NCI-H226 (cell line): ENCODE results near the gene SART3.
A peak's percentile ranks its signal among the peaks of the same experiment; 100 is the strongest.
"Not testable (repeated sequence)": the region's sequence is repeated elsewhere in the genome, so short reads cannot be mapped to it uniquely, and the experiment has no call there.

Source experiments
- DNase-seq: peaks from one replicate; pipeline ENCODE4 v3.0.0-alpha.2; 2015

Gene SART3

DNA sequence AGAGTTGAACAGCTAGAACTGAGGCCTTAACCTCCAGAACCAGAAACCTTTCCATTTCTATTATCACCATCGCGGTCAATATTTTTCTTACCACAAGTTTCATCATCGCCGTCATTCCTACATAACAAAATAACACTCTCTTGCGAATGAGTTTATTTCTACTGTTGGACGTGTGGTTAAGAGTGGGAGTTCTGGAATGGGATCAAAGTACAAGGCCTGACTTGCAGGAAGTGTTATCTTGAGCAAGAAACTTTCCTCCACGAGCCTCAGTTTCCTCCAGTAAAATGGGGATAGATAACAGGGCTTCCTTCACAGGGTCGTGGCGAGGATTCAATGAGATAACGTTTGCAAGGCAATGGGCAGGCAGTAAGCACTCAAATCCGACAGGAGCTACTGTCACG is 652 bp downstream of the SART3 start:
- peak; percentile 22 for DNase-seq

DNA sequence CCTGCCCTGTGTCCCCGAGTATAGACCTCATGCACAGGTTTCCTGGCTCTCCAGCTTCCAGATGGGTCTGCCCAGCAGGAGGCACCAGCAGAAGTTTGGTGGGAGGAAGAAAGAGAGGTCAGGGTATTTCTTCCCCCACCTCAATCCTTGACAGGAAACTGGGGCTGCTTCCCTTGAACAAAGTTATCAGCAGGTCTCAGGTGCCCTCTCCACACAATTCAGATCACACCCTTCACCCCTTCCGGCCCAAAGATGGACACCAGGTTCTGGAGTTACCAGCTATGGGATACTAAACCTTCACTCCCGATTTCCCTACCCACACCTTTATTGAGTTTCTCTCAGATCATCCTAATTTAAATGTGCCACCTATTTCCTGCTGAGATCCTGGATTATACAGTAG is 1.2 kb downstream of the SART3 start:
- no peak for DNase-seq

DNA sequence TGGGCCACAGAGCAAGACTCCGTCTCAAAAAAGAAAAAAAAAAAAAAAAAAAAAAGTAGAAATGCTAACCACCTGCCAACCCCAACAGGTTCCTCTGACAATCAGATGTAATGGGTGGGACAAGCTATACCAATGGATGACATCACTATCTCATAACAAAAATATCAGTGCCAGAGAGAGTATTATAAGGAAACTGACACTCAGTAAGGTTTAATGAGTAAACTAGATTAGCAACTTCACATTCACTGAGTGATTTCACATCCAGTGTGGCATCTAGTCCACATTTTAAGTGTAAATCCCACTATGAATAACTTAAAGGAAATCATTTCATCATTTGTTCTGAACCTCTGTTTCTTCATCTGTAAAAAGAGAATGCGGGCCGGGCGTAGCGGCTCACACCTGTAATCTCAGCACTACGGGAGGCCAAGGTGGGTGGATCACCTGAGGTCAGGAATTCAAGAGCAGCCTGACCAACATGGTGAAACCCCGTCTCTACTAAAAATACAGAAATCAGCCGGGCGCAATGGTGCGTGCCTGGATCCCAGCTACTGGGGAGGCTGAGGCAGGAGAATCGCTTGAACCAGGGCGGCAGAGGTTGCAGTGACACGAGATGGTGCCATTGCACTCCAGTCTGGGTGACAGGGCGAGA is 1.8 kb downstream of the SART3 start:
- DNase-seq, result no peak

DNA sequence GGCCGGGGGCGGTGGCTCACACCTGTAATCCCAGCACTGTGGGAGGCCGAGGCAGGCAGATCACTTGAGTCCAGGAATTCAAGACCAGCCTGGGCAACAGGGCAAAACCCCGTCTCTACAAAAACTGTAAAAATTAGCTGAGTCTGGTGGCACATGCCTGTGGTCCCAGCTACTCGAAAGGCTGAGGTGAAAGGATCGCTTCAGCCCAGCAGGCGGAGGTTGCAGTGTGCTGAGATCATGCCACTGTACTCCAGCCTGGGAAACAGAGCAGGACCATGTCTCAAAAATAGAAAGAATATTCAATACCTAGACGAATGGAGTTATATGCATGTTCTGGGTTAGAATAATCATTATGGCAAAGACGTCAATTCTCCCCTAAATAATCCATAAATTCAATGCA is 5.6 kb downstream of the SART3 start:
- not testable (repeated sequence) for DNase-seq

DNA sequence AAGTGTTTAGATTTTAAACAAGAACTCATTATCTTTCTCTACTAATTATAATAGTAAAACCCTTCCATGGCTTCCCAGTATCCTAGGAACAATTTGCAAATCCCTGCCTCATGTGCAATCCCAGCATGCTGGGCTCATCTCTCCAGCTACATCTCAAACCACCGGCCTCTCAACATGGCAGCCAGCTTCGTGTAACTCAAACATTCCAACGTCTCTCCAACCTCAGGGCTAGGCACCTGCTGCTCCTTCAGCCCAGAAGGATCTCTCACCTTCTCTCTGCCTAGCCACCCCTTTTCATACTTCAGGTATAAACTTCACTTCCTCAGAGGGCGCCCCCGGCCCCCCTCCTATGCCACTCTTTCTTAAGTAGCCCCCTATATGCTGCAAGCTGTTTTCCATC is 7.2 kb downstream of the SART3 start:
- no peak for DNase-seq

DNA sequence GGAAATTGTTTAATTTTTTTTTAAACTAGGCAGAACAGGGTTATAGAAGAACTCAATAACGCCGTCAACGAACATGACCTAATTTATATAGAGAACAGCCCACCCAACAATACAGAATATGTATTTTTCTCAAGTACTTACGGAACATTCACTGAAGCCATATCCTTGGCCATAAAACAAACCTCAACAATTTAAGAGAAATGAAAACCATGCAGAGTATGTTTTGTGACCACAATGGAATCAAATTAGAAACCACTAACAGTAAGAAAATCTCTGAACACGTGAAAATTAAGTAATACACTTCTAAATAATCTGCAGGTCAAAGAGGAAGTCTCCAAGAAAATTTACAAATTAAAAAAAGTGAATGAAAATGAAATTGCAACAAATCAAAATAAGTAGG is 9.4 kb downstream of the SART3 start:
- no peak for DNase-seq

DNA sequence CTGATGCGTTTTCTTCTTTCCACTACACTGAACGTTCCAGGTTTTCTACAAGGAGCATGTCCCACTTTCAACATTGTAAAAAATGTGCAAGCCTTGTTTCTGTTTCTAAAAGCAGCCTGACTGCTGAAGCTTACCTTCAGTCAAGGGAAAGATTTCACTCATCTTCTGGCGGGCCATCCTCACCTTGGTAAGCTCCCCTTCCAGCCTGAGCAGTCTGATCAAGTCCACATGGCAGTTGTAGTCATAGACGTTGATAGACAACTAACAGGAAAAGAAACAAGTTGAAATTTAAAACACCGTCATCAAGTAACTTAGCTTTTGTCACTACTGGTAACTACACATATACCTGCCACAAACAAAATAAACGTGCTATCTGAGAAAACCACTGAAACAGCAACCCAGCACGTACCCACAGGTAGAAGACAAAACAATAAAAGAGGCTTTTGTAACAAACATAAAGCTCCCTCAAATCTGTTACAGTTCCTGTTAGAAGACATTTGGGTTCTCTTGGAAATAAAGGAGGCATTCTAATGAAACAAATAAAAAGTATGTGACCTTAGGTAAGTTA is 11.9 kb downstream of the SART3 start:
- no peak for DNase-seq

DNA sequence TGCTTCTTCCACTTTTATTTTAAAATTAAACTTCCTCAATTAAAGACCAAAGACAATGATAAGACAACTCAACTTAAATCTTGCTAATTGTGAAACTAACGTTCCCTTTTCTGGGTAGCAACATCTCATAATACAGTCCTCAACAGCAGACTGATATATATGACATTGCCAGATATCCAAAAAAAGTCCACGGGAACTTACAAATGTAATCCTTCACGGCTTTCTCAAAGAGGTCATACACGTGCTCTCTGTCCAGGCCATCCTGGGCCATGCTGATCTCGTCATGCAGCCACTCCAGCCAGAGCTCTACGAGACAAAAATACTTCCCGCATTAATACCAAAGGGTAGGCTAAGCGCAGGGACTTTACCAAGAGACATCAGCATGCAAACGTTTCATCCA is 13.3 kb downstream of the SART3 start:
- DNase-seq, result no peak

DNA sequence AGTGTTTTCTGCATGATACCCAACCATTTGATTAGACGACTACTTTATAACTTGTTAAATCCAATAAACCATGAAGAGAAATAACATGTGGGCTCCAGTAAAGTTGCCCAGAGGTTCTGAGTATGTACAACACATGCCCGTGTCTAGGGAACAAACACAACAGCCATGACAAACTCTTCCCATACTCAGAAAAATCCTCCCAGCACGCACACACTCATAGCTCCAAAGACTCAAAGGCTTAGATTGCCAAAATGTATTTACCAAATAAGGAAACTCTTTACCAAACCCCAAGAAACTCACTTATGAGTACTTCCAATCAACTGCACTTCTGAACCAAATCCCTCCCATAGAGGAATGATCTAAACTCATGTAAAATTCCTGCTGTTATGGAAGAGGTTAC is 17.3 kb downstream of the SART3 start:
- DNase-seq, result no peak

DNA sequence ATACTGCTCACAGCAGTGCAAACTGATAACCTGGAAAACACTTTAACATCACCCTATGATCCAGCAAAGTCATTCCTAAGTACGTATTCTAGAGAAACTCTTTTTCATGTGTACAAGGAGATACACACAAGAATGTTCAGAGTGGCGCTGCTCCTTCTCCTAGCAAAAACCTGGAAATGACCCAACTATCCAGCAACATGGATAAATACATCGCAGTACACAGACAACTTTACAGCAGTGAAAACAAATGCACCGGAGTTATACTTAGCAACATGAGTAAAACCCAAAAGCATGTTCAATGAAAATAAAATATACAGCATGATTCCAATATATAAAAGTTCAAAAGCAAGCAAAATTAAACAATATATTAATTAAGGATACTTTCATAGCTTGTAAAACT is 18.7 kb downstream of the SART3 start:
- no peak for DNase-seq

DNA sequence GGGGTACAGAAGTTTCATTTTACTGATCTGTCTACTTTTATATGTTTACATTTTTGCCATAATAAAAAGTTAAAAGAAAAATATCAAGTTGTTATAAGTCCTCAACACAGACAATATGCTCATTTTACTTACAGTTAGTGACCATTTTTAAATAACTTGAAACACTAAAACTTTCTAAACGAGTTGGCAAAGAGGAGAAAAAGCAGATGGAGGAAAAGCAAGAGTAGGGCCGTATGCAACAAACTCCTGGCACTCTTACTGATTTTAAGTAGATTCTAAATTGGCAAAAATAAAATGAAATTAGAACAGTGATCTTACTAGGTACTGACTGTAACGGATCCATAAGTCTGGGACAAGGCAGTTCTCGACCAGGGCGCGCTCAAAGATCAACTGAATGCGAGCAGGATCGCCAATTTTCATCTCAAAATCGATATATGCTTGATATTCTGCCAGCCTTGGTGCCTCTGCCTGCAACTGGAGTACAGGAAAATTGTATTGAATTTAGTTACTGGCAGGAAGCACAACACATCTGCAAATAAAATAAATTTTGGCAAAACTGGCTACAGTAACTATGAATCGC is 22.3 kb downstream of the SART3 start:
- DNase-seq, result no peak

DNA sequence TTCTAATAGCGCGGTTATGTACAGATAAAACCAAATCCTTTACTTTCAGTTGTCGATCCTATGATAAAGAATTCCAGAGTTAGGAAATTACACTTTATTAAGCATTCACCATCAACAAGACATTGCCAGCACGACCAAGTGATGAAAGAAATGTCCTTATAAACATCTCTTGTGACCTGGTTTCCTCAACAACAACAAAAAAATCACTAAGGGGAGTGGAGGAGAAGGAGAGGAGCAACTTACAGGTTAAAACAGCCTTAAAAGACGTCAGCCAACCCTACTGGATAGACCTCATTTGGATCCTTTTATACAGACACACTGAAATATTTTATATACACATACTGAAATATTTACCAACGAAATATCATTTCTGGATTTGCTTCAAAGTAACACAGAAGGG is 22.8 kb downstream of the SART3 start:
- no peak for DNase-seq

DNA sequence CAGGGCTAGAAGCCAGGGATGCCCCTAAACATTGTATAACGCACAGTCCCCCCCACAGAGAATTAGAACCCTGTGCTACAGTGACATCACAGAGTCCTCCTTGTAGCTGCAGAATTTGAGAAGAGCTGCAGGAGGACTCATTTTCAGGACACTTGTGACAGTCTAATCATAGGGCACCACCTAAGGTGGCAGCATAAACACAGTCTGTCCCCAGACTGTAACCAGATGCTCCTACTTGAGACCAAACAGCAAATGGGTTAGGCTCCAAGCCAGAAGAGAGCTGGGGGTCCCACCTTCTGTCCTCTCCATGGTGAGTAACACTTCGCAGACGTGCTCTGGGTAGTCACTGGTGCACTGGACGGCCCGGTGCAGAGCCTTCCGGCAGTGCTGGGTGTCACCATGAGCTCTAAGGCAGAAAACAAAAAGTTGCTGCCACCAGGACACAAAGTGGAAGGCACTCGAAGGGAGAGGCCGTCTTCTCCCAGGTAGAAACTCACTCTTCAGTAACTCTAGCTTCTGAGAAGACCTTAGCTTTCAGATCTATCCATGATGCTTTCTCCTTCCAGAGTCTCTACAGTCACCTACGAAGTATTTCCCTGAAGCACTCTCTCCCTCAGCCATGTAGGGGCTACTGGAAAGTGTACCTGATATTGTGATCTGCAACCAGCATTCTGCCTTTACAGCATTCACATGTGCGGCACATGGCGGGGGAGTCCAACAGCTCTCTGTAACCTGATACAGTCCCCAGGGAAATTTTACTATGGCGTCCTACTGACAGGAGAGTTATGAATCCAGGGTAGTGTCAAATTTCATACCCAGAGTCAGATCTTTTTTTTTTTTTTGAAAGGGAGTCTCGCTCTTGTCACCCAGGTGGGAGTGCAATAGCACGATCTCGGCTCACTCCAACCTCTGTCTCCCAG is 28.8 kb downstream of the SART3 start:
- DNase-seq, result no peak

DNA sequence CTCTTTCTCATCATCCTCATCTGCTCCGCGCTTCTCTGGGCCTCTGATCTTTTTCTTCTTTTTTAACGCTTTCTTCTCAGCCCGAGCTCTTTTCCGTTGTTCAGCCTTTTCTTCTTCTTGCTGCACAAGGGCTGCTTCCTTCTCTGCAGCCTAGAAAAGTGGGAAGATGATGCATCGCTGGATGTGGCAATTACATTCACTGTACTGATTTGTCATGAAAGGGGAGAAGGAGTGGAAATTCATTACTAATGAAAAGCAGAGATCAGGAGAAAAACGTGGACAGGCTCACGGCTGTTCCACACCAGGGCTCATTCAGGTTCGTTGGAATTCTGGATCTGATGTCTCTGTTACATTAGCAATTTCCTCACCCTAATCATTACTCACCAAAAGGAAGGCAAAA is 30.8 kb downstream of the SART3 start:
- no peak for DNase-seq

DNA sequence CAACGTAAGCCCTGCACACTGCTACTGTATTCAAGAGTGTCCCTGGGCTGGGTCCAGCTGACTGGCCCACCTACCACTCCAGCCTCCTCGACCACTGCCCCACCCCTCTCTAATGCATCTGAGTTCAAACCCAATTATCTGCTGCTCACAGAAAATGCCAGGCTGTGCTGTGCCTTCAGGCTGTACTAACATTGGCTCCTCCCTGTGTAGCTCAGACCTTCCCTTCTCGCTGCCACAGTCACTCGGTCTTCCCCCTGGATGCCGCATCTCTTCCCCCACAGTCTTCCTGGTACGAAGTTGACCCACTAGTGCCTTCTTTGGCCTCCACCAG is 33.8 kb downstream of the SART3 start:
- no peak for DNase-seq

DNA sequence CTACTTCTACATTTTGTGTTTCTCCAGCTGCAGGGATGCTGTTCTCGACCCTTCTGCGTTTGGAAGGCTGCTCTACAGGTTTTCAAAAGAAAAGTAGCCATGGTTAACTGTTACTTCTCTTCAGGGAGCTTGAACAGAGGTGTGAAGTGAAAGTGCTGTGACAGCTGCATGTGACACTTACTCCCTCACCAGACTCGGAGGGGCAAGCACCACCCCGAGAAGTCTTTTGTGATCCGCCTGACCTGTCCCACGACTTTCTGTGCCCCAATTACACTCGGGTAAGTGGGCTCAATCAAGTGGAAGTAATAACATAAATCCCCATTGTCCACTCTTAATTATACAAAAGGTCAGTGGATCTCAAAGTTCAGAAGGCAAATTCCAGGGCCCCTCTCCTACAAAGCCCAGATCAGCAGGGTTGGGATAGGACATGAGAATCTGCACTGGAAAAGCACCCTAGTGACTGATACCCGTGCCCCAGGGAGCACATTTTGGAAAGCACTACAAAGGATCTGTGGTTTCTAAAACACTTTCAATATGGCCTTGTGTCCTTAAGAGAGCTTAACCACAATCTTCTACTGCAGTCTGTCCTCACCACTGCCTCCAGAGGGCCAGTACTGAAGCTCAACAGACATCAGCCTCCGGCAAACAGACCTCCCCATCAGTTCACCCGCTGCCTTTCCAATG is 34.3 kb downstream of the SART3 start:
- DNase-seq, result no peak

DNA sequence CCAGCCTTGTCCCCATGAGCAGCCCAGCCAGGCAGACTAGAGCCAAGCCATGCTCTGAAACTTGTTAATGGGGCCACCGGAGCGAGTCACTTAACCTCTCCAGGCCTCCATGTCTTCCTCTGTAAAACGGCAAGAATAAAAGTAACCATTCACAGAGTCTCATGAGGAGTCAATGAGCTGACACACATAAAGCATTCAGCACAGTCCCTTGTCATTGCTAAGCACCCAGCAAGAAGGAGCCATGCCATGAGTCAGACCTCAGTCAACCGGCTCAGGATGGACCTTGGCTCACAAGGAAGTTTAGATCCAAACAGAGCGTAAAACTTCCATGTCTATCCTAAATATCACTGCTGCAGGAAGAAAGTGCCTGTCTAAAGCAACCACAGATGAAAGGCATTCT is 35.3 kb downstream of the SART3 start:
- DNase-seq, result no peak

DNA sequence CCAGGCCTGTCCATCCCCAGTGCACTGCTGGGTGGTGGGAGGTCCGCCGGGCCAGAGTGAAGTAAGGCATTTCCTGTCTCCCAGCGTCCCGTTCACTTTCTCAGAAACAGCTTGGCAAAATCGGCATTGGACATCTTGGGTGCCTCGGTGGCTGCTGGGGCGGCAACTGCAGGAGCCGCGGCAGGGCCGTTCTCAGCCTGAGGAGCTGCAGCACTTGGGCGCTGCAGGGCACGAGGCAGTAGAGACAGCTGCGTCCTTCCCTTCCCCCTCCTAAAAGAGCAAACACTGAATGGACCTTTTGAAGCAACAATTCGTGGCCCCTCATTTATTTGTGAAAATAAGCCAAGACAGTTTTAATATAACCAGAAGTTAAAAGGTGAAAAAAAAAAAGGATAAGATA is 37.6 kb downstream of the SART3 start:
- DNase-seq, result no peak

DNA sequence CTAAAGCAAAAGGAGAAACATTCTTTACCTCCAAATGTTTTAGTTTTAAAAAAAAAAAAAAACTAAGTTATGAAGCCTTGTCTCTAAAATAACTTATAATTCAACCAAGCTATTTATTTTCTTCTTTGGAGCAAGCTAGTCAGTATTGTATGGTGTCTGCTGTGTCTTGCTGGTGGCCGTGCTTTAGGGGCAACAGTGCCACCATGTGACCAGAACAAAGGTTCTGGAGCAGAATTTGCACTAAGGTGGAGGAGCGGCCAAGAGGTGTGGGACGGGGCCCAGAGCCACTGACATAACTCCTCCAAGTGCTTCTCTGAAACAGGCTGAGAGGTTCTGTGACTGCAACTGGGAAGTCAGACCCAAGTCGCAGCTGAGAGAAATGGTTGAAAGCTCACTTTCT is 41.4 kb downstream of the SART3 start:
- DNase-seq, result no peak

DNA sequence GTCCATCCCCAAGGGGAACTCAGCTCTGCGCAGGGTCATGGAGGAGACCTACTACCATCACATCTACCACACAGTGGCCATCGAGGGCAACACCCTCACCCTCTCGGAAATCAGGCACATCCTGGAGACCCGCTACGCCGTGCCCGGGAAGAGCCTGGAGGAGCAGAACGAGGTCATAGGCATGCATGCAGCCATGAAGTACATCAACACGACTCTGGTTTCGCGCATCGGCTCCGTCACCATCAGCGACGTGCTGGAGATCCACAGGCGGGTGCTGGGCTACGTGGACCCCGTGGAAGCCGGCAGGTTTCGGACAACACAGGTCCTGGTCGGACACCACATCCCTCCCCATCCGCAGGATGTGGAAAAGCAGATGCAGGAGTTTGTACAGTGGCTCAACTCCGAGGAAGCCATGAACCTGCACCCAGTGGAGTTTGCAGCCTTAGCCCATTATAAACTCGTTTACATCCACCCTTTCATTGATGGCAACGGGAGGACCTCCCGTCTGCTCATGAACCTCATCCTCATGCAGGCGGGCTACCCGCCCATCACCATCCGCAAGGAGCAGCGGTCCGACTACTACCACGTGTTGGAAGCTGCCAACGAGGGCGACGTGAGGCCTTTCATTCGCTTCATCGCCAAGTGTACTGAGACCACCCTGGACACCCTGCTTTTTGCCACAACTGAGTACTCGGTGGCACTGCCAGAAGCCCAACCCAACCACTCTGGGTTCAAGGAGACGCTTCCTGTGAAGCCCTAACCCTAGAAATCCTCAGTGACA is 42.1 kb downstream of the SART3 start:
- no peak for DNase-seq

DNA sequence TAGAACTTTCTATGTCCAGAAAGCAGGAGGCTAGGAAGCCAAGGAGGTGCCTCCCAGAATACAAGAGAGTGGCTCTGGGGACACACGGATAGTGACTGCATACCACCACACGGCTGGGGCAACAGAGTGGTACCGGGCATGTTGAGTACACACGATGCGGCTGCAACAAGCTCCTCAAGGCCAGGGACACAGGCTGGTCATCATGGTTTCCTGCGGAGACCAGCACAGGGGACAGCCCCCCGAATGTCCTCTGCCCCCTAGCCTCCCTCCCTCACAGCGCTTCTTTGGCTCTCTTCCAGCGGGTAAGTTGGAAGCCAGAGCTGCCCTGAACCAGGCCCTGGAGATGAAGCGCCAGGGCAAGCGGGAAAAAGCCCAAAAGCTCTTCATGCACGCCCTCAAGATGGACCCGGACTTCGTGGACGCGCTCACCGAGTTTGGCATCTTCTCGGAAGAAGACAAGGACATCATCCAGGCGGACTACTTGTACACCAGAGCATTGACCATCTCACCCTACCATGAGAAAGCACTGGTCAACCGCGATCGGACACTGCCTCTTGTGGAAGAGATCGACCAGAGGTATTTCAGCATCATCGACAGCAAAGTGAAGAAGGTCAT is 42.8 kb downstream of the SART3 start:
- no peak for DNase-seq
